GM19455 (cell line): ENCODE measurements around the gene SLC8A2.

Experiments
- ATAC-seq: cut with Tn5 transposase; IDR thresholded peaks from one replicate; pipeline ENCODE4 v1.9.1; 2021; ENCODE audit not compliant: unreplicated experiment

SLC8A2 gene

DNA sequence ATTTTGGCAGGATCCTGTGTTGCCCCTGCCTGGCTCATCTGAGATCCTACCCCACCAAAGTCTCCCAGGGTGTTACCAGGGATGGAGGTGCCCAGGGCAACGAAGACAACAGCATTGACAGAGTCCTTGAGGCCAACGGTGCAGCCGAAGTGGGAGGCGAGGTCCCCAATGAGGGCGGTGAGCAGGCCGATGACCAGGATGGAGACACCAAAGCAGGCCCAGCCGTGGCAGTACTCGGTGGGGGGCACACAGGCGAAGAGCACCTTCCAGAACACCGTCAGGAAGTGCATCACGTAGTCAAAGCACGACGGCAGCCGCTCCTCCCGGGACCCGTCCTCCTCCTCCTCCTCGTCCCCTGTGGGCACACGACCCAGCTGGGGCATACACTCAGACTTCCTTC, 39.6 kb downstream of the SLC8A2 start:
- ATAC-seq: no peak

DNA sequence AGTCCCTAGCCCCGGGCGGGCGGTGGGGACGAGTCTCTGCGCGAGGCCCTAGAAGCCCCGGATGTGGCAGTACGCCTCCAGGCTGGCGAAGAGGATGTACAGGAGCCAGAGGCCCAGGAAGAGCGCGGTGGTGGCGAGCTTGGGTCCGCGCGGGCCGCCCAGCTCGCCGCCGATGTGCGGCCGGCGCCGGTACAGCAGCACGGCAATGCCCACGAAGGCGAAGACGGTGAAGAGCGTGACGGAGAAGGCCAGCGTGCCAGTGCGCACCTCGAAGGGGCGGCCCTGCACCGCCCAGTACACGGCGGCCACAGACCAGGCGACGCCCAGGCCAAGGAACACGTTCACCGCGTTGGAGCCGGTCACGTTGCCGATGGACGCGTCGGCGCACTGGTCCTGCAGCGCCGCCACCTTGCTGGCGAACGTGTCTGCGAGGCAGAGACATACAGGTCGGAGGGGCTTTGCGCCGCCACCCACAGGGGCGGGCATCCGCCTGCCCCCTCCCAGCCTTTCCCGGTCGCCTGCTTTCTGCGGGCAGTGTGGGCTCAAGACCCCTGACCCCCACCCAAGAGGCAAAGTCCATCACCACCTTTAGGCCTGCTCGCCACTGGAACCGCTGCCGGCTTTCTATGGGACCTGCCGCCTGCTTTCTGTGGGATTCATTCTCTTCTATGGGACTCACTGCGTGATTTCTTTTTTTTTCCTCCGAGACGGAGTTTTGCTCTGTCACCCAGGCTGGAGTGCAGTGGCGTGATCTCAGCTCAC, 41.5 kb downstream of the SLC8A2 start:
- ATAC-seq: no peak

DNA sequence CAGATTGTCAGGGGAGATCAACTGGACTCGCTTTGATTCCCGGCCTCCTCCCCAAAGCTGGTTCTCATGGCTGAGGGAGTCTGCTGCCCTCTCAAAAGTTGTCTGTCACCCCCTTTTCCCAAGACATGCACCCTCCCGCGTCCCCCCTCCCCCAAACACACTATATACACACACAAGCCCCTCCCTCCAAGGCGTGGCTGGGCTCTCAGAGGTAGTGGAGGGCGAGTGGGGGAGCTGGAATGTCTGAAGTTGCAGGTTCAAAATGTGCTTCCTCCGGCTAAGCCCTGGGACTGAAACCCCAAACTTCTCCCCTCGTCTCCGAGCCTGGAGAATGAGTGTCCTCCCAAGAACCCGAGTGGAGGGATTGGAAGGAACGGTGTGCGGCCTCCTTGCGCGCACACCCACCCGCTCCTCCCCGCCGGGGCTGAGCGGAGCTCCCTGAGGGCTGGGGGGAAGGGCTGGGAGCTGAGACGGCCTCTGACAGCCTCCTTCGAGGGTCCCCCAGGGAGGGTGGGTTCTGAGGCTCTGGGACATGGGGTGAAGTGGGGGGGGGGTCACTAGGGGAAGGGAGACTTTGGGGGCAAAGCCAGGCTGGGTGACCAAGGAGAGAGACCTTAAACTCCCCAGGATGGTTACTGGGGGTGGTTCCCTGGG, 42.4 kb downstream of the SLC8A2 start:
- no peak for ATAC-seq

DNA sequence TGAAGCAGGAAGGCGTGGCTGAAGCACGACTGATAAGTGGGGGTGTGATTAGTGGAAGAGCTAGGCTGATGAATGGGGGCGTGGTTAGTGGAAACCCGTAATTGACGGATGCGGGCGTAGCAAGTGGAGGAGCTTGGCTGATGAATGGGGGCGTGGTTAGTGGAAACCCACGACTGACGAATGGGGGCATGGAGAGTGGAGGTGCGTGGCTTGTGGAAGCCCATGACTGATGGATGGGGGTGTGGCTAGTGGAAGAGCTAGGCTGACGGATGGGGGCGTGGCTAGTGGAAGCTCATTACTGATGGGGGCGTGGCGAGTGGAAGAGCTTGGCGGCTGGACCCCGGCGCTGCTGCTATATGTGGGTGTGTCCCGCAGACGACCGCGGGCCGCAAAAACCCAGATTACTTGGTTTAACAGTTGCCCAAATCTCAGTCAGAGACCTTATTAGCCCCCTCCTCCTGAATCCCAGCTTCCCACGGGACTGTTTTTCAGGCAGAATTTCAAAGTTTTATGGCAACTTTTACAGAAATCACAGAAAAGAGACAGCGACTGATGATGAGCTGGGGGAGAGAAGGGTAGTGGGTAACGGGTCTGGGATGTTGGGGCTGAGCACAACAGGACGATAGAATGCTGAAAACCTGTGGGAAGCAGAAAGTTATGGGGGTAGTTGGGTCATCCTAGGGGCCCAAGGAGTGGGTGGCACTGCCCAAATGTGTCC, 43.4 kb downstream of the SLC8A2 start:
- ATAC-seq: no peak

DNA sequence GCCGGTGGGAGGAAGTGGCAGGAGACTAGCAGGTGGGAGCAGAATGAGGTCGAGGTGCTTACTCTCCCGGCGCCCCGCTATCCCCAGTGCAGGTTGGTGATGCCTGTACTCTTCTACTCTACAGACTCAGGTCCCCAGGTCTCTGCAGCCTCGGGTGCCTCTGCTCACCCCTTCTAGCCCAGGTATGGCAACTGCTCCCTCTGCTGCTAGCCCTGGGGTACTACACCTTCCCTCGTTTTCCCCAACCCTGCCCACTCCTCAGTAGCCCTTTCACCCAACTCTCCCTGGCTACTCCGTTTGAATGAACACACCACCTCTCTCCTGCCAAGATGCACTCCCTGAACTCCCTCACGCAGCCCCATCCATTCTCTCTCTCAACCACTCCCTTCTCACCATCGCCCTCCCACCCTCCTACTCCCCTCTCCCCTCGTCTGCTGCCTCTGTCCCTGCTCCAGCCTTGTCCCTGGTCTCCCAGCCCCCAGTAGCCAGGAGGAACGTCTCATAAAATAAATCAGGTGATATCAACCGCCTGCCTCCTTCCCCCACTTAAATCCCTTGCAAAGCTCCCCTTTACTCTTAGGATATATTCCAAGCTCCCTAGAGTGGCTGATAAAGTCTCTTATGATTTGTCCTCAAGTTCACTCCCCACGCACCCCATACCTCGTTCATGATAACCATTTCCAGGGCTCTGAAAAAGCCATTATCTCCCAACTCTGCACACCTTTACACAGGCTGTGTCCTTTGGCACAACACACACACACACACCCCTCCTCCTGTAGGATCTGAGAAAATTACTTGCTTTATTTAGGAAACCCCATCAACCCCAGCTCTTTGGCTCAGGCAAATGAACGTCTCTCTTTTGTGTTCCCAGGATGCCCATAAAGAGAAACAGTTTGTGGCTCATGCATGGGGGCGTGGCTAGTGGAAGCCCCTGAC, 44.2 kb downstream of the SLC8A2 start:
- ATAC-seq: no peak

DNA sequence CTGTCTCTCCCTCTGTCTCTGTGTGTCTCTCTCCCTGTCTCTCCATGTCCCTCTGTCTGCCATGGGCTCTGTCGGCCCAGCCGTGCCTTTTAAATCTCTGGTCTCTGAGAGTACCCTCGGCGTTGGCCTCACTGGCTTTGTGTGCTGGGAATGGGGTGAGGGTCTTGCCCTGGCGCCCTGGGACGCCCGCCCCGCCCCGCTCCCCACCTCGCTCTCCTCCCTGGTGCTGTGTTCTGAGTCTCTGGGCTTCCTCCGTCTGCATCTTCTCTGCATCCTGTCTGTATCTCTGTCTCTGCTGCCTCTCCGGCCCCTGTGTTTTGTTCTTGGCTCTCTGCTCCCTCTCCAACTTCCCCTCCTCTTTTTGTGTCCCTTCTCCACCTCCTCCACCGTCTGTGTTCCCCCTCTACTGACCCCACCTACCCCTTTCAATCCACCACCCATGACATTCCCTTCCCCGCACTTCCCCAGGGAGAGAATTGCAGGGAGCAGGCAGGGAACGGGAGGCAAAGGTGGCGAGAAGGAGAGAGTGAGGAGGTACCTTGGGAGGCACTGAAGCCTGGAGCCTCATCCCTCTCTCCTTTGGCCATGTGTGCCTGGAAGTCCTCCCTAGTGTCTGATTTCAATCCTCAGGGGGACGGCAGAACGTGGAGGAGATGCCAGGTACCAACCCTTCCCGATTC, 48.4 kb downstream of the SLC8A2 start:
- ATAC-seq: no peak

DNA sequence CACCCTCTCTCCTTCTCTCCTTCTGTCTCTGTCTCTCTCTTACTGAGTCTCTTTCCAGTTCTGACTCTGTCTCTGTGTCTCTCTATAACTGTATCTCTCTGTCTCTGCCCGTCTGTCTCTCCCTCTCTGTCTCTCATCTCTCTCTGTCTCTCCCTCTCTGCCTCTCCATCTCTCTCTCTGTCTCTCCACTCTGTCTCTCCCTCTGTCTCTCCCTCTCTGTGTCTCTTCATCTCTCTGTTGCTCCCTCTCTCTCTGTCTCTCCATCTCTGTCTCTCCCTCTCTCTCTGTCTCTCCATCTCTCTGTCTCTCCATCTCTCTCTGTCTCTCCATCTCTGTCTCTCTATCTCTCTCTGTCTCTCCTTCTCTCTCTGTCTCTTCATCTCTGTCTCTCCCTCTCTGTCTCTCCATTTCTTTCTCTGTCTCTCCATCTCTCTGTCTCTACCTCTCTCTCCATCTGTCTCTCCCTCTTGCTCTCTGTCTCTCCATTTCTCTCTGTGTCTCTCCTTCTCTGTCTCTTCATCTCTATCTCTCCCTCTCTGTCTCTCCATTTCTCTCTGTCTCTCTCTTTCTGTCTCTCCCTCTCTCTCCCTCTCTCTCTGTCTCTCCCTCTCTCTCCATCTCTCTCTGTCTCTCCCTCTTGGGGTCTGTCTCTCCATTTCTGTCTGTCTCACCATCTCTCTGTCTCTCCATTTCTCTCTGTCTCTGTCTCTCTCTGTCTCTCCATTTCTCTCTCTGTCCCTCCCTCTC, 49.1 kb downstream of the SLC8A2 start:
- ATAC-seq: no peak

DNA sequence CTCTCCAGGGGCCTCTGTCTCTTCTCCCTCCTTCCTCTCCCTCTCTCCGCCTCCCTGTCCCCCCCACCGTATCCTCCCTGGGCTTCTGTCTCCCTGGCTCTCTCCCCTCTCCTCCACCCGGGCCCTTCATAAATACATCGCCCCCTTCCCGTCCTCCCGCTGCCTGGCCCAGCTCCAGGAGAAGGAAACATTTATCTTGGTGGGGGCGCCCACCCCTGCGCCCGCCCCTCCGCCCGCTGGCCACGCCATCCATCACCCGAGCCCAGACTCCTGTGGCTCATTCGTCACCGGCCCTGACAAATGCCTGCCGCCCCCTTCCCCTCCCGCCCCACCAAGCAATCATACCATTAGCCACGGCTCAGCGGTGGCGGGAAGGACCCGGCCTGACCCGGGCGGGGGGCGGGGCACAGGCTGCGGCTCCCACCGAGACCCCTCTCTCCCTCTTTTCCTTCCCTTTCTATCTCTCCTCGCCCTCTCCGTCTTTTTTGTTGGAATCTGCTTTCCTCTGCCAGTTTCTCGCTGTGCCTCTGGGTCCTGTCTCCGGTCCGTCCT, 49.8 kb downstream of the SLC8A2 start:
- ATAC-seq: no peak

DNA sequence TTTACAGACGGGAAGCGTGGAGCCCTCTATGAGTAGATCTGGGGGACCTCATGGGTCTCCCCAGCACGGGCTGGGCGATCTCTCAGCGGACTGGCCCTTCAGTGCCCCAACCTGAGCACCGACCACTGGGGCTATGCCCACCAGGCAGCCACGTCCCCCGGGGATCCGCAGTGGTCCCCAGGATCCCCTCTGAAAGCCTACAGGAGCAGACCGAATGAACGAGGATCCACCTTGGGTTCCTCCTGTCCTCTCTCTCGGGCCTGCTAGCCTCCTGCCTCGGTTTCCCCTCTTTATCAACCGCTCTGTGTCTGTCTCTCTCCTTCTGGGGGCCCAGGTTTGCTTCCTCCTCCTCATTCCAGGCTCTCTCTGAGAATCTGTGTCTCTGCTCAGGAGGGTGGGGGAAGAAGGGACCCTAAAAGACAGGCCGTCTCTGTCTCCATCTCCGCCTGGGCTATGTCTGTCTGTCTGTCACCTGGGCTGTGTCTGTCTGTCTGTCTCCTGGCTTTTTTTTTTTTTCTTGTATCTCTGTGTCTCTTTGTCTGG, 50.4 kb downstream of the SLC8A2 start:
- no peak for ATAC-seq

DNA sequence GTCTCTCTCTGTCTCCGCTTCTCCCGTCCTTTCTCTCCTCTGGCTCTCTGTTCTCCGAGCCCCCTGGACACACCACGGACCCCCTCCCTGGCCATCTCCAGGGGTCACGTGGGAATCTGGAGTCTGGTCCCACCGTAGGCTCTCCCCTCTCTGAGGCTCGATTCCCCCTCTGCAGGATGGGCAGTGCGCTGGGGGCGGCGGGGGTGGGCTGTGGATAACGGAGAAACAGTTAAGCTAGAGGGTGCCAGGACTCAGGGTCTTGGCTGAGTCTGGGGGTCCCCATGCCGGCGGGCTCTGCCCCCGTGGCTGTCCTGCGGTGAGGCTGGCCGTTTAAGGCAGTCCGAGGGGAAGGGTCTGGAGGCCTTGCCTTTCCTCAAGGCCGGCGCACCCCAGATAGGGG, 51.9 kb downstream of the SLC8A2 start:
- ATAC-seq: no peak

DNA sequence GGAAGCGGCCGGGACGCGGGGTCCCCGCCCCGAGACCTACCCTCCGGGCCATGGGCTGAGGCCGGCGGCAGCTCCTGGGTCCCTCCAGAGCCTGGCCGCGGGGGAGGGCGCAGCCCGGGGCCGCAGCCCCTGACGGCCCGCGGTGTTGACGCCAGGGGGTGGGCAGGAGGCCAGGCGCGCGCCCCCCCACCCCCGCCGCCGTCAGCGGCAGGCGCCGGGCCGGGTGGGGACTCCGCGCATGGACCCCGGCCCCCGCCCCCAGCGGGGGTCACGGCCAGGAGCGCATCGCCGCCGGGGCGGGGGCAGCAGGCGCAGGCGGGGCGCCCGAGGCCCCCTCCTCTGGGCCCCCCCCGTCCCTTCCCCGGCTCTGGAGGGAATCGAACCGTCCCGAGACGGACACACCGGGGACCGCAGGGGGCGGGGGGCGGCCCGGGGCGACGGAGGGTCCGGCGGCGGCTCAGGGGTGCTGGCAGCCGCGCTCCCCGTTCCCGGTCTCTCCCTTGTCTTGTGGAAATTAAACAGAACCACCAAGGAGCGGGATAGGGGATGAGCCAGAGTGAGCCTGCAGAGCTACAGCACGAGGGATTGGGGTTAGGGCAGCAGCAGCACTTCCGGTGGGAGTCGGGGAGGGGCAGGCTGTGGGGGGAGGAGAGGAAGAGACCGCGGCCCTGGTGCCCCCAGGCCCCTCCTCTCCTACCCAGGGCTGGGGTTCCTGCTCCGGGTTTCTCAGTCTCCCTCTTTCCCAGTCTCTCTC, 52.5 kb downstream of the SLC8A2 start, which contains the start of gene MEIS3:
TSS of gene MEIS3 (minus strand) at position 498 of the 754 bp plus-strand sequence. CDS start at position 52, 446 bp downstream.
- no peak for ATAC-seq

DNA sequence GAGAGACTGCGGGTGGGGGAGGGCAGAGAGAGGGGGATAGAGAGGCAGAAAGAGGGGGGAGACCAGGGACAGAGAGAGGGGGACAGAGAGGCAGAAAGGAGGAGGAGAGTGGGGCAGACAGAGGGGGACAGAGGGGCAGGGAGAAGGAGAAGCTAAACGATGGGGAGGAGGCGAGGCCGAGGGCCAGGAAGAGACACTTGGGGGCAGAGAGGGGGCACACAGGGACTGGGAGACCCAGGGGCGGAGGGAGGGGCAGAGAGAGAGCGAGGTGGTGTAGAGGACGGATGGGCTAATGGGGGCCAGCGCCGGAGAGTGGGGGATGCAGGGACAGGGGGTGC, 53.0 kb downstream of the SLC8A2 start:
- ATAC-seq: no peak

DNA sequence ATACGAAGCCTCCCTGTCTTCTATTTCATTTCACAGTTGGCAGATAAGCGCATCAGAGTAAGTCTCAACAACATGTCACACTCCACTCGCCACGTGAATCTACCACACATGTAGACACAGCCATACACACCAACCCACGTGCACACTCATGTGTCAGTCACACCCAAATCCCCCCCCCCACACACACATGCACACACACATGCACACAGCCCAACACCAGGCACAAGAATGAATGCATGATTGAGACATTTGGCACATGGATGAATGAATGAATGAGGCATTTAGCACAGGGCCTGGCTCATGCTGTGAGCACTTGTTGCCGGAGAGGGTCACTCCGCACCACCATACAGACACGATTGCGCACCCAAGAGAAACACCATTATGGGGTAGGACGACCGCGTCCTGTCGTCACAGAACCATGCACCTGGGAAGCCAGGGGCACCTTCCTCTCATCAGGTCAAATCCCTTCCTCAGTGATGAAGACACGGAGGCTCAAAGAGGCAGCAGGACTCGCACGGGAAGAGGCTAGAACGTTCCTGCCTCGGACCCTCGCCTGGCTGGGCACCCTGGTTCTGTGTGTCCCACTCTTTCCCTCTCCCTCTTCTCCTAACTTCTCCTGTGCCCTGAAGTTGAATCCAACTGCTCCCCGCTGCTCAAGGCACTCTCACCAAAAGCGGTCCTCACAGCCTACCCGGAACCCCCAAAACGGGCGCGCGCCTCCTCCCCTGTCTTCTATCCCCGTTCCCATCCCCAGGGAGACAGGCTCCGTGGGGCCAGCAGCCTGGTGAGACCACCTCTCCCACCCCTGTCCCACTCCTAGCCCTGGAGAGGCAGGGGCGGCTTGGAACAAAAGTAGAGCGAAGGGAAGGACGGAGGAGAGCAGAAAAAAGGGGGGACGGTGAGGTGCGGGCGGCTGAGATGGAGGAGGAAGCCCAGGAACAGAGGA, 53.7 kb downstream of the SLC8A2 start:
- ATAC-seq: no peak

DNA sequence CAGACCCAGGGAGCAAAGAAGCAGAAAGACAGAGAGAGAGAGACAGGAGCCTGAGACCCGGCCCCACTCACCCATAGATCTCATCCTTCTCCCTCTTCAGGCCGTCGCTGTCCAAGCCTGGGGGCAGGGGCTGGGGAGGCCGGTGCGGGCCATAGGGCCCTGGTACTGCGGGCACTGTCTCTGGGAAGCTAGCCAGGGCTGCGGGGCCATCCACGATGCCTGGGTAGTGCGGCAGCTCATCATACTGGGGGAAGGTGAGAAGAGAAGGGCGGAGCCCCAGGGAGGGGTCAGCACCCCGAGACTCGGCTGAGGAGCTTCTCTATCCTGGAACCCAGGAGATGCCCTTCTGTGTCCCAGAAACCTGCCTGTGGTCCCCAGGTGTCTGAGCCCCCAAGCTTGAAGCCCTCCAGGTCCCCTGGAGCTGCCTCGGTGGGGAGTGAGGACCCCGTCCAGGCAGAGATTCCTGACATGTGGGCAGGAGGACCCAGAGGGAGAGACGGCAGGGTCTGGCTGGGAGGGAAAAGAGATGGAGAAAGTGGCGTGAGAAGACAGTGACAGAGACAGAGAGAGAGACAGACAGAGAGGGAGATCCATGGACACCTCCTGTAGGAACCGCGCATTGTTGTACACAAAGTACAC, 54.5 kb downstream of the SLC8A2 start:
- no peak for ATAC-seq

DNA sequence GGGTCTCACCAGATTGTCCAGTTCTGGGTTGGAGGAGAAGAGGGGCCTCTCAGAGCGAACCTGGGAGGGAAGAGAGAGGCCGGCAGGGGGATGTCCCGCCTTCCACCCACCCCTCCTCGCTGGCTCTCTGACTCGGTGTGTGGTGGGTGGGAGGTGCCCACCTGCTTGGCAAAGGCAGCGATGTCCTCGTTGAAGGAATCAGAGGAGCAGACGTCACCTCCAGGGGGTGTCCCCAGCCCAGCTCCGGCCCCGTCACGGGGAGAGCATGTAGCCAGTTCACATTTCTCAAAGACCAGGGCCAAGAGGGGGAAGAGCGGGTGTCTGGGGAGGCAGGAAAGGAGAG, 55.1 kb downstream of the SLC8A2 start:
- ATAC-seq: no peak

DNA sequence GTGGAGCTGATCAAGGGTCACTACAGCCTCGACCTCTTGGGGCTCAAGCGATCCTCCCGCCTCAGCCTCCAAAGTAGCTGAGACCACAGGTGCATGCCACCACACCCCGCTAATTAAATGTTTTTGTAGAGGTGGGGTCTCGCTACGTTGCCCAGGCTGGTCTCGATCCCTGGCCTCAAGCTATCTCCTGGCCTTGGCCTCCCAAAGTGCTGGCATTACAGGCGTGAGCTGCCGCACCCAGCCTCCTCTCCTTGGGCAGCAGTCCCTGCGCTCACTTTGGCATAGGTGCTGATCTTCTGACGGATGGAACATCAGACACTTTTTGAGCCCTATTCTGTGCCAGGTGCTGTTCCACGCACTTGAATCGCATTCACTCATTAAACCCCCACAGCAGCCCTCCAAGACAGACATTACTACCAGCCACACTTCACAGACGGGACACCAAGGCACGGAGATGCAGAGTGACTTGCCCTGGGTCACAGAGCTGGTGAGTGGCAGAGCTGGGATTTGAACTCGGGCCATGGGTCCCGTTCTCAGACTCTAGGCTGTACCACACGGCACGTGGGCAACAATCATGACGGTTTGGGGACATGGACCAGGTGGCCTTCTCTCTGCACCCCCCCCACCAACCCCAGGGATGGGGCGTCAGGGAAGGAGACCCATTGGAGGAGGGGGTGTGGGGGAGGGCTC, 55.6 kb downstream of the SLC8A2 start:
- ATAC-seq: no peak
